C4-2B (cell line): Measurements from ENCODE around the gene REV3L.

ENCODE experiments used
- H3K27ac ChIP-seq: fragments of 450-650 bp; 2 replicates; pipeline ENCODE4 v1.5.1; 2017
- CTCF ChIP-seq: fragments of 450-650 bp; conservative IDR thresholded peaks from 2 replicates; pipeline ENCODE4 v1.5.1; 2017; ENCODE audit warnings: mild to moderate bottlenecking
- ZFX ChIP-seq: fragments of 450-650 bp; IDR thresholded peaks from 2 replicates; pipeline ENCODE4 v1.6.1; 2017

REV3L gene

GRCh38 chr6:111461860-111462259 lies 21.2 kb downstream of the REV3L start:
- TF ChIP-seq CTCF (no peak), ZFX (no peak)
- H3K27ac ChIP-seq = no peak overlapping the region

GRCh38 chr6:111458670-111459232 lies 24.3 kb downstream of the REV3L start:
- no peak for TF ChIP-seq ZFX
- TF ChIP-seq CTCF = no peak
- H3K27ac ChIP-seq = no peak overlapping the region

GRCh38 chr6:111456208-111456607 lies 26.8 kb downstream of the REV3L start:
- TF ChIP-seq CTCF (no peak), ZFX (no peak)
- no peak overlapping the region for H3K27ac ChIP-seq

GRCh38 chr6:111450636-111451035 lies 32.4 kb downstream of the REV3L start:
- no peak overlapping the region for H3K27ac ChIP-seq
- TF ChIP-seq ZFX = no peak
- TF ChIP-seq CTCF = no peak

GRCh38 chr6:111450087-111450486 lies 32.9 kb downstream of the REV3L start:
- no peak for TF ChIP-seq ZFX
- no peak overlapping the region for H3K27ac ChIP-seq

- TF ChIP-seq ZFX = no peak
- no peak for TF ChIP-seq CTCF
- H3K27ac ChIP-seq = no peak overlapping the region
Measured at GRCh38 chr6:111449129-111449528, 33.9 kb downstream of the REV3L start.

- H3K27ac ChIP-seq = no peak overlapping the region
- no peak for TF ChIP-seq ZFX
- no peak for TF ChIP-seq CTCF
Measured at GRCh38 chr6:111447051-111447450, 36.0 kb downstream of the REV3L start.

GRCh38 chr6:111445861-111446267 lies 37.2 kb downstream of the REV3L start:
- TF ChIP-seq ZFX = no peak
- no peak overlapping the region for H3K27ac ChIP-seq
